D721Med (cell line): ENCODE measurements around the gene AFF3.

Experiments used
- DNase-seq: peaks from one replicate; pipeline ENCODE4 v3.0.0; 2011; ENCODE audit warnings: low spot score; ENCODE audit not compliant: insufficient read length
- FAIRE-seq: peaks from 2 replicates; lab custom pipeline; 2011; peaks lifted over from hg19 to GRCh38; lab: Jason Lieb, UNC
- CTCF ChIP-seq: IDR thresholded peaks from 2 replicates; pipeline ENCODE4 v1.5.1; 2012; ENCODE audit warnings: mild to moderate bottlenecking, control low read depth; ENCODE audit not compliant: insufficient read depth; ENCODE audit errors: missing control alignments

The AFF3 gene

GRCh38 chr2:99608861-99609260 lies 533.5 kb downstream of the AFF3 start:
- no peak for TF ChIP-seq CTCF
- no peak for FAIRE-seq

GRCh38 chr2:99607861-99608491 lies 534.4 kb downstream of the AFF3 start:
- no peak for TF ChIP-seq CTCF
- DNase-seq (no peak), FAIRE-seq (no peak)

More at GRCh38 chr2:99608861-99609260, 533.5 kb downstream of the AFF3 start:
- DNase-seq: no peak

- DNase-seq (no peak), FAIRE-seq (no peak)
- TF ChIP-seq CTCF: no peak
These were observed 534.9 kb downstream of the AFF3 start for GRCh38 chr2:99607454-99607853.

- FAIRE-seq (no peak), DNase-seq (no peak)
- no peak for TF ChIP-seq CTCF
These were observed 537.4 kb downstream of the AFF3 start for GRCh38 chr2:99605036-99605435.

- FAIRE-seq: no peak
- DNase-seq: no peak
- no peak for TF ChIP-seq CTCF
These were observed 539.9 kb downstream of the AFF3 start for GRCh38 chr2:99602476-99602875.

- FAIRE-seq (no peak), DNase-seq (no peak)
- TF ChIP-seq CTCF: no peak
These were observed 541.3 kb downstream of the AFF3 start for GRCh38 chr2:99600981-99601651.

- no peak for FAIRE-seq
- TF ChIP-seq CTCF: no peak
- no peak for DNase-seq
These were observed 543.9 kb downstream of the AFF3 start for GRCh38 chr2:99598441-99598840.
